ENCODE data around the gene SHB.

Gene SHB

DNA sequence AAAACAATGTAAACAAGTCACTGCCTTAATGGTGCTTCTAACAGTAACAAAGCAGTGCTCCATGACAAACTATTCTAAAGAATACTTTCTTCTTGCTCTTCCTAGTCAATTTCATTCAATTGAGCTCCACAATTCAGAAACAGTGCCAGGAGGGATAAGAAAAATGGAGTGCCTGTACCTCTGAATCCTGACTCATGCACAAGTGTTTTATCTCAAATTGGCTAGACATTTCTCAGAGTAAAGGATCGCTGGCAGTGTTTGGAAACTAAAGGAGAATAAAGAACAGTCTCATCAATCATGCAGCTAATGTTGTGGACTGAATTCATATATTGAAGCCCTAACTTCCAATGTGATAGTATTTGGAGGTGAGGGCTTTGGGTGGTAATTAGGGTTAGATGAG, 192.7 kb downstream of the SHB start:
- Histone ChIP-seq H3K36me3 (ENCODE audit: control insufficient read depth, insufficient read depth, low read length) (peaks cover 3% of the 10 kb centered on the region), H3K9ac (ENCODE audit: low read depth, low read length) (no peak overlapping the region), H3K9me3 (ENCODE audit: control insufficient read depth, insufficient read depth, low read length) (peaks cover 3% of the 10 kb centered on the region), H3K27me3 (ENCODE audit: control insufficient read depth, insufficient read depth, low read length) (no peaks in the 10 kb centered on the region), H3K4me1 (ENCODE audit: control insufficient read depth, insufficient read depth, low read length) (no peaks in the 10 kb centered on the region), H3K4me3 (ENCODE audit: low read depth, low read length) (no peak overlapping the region)

DNA sequence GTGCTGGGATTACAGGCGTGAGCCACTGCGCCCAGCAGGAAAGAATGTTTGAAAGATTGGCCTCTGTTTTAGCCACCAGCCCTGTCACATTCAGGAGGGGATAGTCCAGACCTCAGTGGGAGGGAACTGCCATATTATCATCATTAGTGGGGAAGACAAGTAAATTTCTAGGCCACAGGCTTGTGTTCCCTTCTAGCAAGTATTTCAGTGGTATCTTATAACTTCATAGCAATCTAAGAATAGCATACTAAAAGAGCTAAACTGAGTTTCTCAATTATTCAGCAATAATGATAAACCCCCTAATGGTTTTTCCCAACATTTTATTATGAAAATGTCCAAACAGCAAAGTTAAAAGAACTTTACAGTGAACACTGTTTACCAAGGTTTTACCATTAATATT, 195.1 kb downstream of the SHB start:
- H3K36me3 ChIP-seq (ENCODE audit: control insufficient read depth, insufficient read depth, low read length) = peaks cover 3% of the 10 kb centered on the region
- H3K9ac ChIP-seq (ENCODE audit: low read depth, low read length) = no peak overlapping the region
- no peaks in the 10 kb centered on the region for H3K27me3 ChIP-seq (ENCODE audit: control insufficient read depth, insufficient read depth, low read length)
- H3K4me3 ChIP-seq (ENCODE audit: low read depth, low read length) = no peak overlapping the region
- no peaks in the 10 kb centered on the region for H3K4me1 ChIP-seq (ENCODE audit: control insufficient read depth, insufficient read depth, low read length)
- H3K9me3 ChIP-seq (ENCODE audit: control insufficient read depth, insufficient read depth, low read length) = peaks cover 3% of the 10 kb centered on the region

DNA sequence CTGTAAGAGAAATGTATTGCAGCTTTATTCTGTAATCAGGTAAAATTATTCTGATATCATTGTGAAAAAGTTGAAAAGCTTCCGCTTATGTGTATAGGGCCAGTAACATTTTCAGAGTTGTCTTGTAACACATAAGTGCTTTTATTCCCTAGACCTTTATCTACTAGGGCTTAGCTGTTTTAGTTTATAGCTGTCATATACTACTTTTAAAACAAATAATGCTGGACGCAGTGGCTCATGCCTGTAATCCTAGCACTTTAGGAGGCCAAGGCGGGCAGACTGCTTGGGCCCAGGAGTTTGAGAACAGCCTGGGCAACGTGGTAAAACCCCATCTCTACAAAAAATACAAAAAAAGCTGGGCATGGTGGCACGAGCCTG, 198.2 kb downstream of the SHB start:
- Histone ChIP-seq H3K36me3 (ENCODE audit: control insufficient read depth, insufficient read depth, low read length) (no peaks in the 10 kb centered on the region), H3K9ac (ENCODE audit: low read depth, low read length) (no peak overlapping the region), H3K27me3 (ENCODE audit: control insufficient read depth, insufficient read depth, low read length) (no peaks in the 10 kb centered on the region), H3K4me3 (ENCODE audit: low read depth, low read length) (no peak overlapping the region), H3K4me1 (ENCODE audit: control insufficient read depth, insufficient read depth, low read length) (no peaks in the 10 kb centered on the region), H3K9me3 (ENCODE audit: control insufficient read depth, insufficient read depth, low read length) (no peaks in the 10 kb centered on the region)

DNA sequence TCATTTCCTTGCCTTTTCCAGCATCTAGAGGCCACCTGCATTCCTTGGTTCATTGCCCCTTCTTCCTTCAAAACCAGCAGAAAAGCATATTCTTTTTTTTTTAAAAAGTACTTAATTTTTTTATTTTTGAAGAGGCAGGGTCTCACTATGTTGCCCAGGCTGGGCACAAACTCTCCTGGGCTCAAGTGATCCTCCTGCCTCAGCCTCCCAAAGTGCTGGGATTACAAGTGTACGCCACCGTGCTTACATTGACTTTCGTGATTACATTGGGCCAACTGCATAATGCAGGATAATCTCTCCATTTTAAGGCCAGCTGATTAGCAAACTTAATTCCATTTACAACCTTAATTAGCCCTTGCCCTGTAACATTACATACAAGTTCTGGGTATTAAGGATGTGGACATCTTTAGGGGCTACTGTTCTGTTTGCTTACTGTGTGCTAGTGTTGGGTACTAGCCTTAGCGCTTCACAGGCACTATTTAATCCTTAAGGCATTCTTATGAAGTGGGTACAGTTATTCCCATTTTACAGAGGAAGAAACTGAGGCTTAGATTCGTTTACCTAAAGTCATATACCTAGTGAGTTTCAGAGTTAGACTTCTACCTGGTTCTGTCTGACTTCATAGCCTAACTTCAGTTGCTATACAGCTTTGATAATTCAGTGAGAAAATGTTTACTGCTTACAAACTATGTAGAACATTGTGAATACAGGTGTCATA, 198.8 kb downstream of the SHB start:
- Histone ChIP-seq H3K4me1 (ENCODE audit: control insufficient read depth, insufficient read depth, low read length) (no peaks in the 10 kb centered on the region), H3K9me3 (ENCODE audit: control insufficient read depth, insufficient read depth, low read length) (no peaks in the 10 kb centered on the region), H3K4me3 (ENCODE audit: low read depth, low read length) (no peak overlapping the region), H3K27me3 (ENCODE audit: control insufficient read depth, insufficient read depth, low read length) (no peaks in the 10 kb centered on the region), H3K9ac (ENCODE audit: low read depth, low read length) (no peak overlapping the region), H3K36me3 (ENCODE audit: control insufficient read depth, insufficient read depth, low read length) (no peaks in the 10 kb centered on the region)
